HepG2 (cell line): Measurements from ENCODE around the gene TNNI2.
A peak's percentile ranks its signal among the peaks of the same experiment; 100 is the strongest.

Experiments
- EHMT2 ChIP-seq: fragments of 200-600 bp; sonication (generic); IDR thresholded peaks from 2 replicates; pipeline ENCODE4 v1.7.0; 2017; ENCODE audit warnings: antibody characterized with exemption, low read depth, low read length, borderline replicate concordance
- FOSL2 ChIP-seq: sonication (generic); formaldehyde crosslinking; IDR thresholded peaks from 2 replicates; pipeline ENCODE4 v1.4.0; 2020; ENCODE audit warnings: missing genetic modification reagents
- ZNF180 ChIP-seq: sonication (generic); formaldehyde crosslinking; IDR thresholded peaks from 2 replicates; pipeline ENCODE4 v1.4.0; 2020; ENCODE audit warnings: low read depth, missing genetic modification reagents, borderline replicate concordance
- TF ChIP-seq, protein P1 (sequence below): sonication (generic); formaldehyde crosslinking; IDR thresholded peaks from 2 replicates; pipeline ENCODE4 v1.4.0; 2020; ENCODE audit warnings: mild to moderate bottlenecking, missing genetic modification reagents
- TF ChIP-seq, protein P2 (sequence below): sonication (generic); formaldehyde crosslinking; IDR thresholded peaks from 2 replicates; pipeline ENCODE4 v1.5.1; 2020; ENCODE audit warnings: mild to moderate bottlenecking, missing genetic modification reagents, moderate library complexity
- TF ChIP-seq, protein P3 (sequence below): sonication (generic); formaldehyde crosslinking; IDR thresholded peaks from 2 replicates; pipeline ENCODE4 v1.5.0; 2020; ENCODE audit warnings: missing genetic modification reagents

DNA sequence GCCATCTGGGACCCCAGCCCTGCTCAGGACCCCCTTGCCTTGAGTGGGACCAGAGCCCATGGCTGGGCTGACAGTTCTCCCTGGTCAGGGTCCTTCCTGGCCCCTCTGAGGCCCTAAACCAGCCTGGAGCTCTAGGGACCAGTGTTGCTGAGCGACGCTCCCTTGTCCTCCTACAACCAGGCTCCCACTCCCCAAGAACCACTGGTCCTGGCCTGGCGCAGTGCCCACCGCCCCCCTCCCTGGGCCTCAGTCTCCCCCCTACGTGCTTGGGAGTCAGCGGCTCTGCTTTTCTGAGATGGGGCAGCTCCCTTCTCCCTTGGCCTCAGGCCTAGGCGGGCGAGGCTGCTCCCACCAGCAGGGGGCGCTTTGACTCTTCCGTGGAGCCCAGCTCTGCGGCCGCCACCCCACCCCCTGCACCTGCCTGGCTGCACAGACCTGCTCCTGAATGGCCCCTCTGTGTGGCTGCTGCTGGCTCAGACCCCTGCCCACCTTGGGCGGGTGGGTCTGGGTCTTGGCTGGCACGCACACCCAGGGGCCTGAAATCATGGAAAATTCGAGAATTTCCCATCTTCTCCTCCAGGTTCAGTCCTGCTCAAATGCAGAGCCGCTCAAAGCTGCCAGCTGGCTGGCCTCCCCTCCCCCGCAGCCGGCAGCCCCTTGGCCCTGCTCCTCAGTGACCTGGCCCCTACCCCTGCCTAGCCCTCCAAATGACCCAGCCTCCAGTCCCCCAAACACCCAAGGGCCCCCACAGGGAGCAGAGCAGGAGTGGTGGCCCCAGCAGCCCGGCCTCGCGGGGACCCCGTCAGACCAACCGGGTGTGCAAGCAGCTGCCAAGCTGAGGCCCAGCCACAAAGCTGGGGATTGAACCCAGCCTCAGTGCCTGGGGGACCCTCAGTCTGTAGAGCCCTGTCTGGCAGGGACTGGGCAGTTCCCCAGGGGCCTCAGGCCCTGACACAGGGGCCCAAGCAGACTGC, 43.8 kb downstream of the TNNI2 start:
- no peak for TF ChIP-seq ZNF180
- 0 out of 2 replicates have a peak, but pooled peaks have one; percentile 29 for TF ChIP-seq FOSL2 (CRISPR knock-in tag)
- no peak for TF ChIP-seq EHMT2
- TF ChIP-seq, protein P1, sequence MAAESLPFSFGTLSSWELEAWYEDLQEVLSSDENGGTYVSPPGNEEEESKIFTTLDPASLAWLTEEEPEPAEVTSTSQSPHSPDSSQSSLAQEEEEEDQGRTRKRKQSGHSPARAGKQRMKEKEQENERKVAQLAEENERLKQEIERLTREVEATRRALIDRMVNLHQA (CRISPR knock-in tag), result no peak
- TF ChIP-seq, protein P2, sequence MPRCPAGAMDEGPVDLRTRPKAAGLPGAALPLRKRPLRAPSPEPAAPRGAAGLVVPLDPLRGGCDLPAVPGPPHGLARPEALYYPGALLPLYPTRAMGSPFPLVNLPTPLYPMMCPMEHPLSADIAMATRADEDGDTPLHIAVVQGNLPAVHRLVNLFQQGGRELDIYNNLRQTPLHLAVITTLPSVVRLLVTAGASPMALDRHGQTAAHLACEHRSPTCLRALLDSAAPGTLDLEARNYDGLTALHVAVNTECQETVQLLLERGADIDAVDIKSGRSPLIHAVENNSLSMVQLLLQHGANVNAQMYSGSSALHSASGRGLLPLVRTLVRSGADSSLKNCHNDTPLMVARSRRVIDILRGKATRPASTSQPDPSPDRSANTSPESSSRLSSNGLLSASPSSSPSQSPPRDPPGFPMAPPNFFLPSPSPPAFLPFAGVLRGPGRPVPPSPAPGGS, result no peak
- TF ChIP-seq, protein P3, sequence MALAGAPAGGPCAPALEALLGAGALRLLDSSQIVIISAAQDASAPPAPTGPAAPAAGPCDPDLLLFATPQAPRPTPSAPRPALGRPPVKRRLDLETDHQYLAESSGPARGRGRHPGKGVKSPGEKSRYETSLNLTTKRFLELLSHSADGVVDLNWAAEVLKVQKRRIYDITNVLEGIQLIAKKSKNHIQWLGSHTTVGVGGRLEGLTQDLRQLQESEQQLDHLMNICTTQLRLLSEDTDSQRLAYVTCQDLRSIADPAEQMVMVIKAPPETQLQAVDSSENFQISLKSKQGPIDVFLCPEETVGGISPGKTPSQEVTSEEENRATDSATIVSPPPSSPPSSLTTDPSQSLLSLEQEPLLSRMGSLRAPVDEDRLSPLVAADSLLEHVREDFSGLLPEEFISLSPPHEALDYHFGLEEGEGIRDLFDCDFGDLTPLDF, result no peak
